Measurements from ENCODE around the gene CDK18.

Gene CDK18

DNA sequence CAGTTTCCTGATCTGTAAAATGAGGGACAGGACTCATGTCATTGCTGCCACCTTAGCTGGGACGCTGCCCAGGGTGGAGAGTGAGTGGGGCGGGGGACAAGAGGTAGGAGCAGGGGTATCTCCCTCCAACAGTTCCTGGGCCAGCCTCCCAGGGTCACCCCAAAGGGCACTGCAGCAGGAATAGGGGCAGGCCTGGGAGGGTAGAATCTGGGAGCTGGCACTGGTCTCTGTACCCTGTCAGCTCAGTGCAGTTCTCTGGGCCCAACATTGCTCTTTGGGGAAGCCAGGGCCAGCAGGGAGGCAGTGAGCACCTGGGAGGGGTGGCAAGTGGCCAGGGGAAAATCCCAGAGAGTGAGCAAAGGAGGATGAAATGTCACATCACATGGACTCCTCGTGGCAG lies 71.5 kb downstream of the CDK18 start:
- no peak for DNase-seq (ENCODE audit: low read depth)
- no peak for TF ChIP-seq CTCF (IDR thresholded peaks at IDR 0.05; ENCODE audit: control insufficient read depth, insufficient read depth, low read depth, low read length, missing control alignments)
- H3K4me3 ChIP-seq (ENCODE audit: control insufficient read depth, low read depth, low read length), result no peak overlapping the region

DNA sequence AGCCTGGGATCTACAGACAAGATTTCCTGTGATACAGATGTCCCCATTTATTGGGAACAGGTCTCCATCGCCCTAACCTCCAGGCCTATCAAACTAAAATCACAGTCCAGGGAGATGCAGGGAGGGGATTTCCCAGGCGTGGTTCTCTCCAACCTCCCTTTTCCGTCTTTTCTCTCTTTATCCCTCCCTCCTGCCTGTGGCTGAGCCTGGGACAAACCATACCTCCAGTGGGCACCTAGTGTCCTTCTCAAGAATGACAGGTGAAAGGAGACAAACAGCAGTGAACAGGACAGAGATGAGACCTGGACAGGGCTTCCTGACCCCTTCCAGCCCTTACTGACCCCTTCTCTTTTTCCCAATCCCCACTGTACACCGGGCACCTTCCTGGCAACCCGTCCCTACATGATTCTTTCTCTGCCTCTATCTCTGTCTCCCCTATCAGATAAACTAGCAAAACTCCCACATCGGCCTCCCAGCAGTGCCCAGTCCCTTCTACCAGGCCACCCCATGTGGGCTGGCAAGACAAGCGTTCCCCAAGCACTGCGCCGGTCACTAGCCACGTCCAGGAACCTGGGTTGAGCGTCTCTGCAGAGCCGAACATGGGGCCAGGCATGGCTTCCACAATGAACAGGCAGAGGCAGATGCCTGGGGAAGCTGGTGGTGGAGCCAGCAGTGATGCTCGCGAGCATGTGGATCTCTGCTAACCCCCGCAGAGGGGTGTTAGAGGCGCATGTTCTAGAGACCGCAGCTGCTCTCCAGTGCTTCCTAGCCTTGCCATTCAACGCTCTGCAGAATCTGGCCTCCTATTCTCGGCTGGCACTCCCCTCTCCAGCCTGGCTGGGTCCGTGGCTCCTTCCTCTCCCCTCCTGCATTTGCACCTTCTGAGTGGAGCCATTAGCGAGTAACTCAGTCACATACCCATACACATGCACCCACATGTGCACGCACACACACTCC lies 72.6 kb downstream of the CDK18 start:
- no peak for DNase-seq (ENCODE audit: low read depth)
- H3K4me3 ChIP-seq (ENCODE audit: control insufficient read depth, low read depth, low read length), result no peak overlapping the region

GRCh38 chr1:205577874-205578658 lies 73.6 kb downstream of the CDK18 start:
- no peak overlapping the region for H3K4me3 ChIP-seq (ENCODE audit: control insufficient read depth, low read depth, low read length)
- no peak for DNase-seq (ENCODE audit: low read depth)
- no peak for TF ChIP-seq CTCF (IDR thresholded peaks at IDR 0.05; ENCODE audit: control insufficient read depth, insufficient read depth, low read depth, low read length, missing control alignments)

More for the DNA sequence above, 72.6 kb downstream of the CDK18 start:
- TF ChIP-seq CTCF (IDR thresholded peaks at IDR 0.05; ENCODE audit: control insufficient read depth, insufficient read depth, low read depth, low read length, missing control alignments), result no peak

GRCh38 chr1:205578780-205579571 lies 74.5 kb downstream of the CDK18 start:
- H3K4me3 ChIP-seq (ENCODE audit: control insufficient read depth, low read depth, low read length), result no peak overlapping the region
- TF ChIP-seq CTCF (IDR thresholded peaks at IDR 0.05; ENCODE audit: control insufficient read depth, insufficient read depth, low read depth, low read length, missing control alignments), result no peak
- no peak for DNase-seq (ENCODE audit: low read depth)

DNA sequence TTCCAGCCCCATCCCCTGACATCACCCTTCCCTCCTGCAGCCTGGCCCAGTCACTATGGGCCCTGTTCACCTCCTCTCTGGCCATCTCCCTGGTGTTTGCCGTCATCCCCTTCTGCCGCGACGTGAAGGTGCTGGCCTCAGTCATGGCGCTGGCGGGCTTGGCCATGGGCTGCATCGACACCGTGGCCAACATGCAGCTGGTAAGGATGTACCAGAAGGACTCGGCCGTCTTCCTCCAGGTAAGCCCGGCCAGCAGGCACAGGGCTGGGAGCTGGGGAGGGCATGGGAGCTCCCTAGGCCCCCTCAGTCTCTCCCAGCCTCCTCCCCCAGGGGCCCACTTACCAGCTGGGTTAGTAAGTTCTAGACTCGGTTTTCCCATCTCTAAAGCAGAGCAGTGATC lies 75.2 kb downstream of the CDK18 start:
- no peak for TF ChIP-seq CTCF (IDR thresholded peaks at IDR 0.05; ENCODE audit: control insufficient read depth, insufficient read depth, low read depth, low read length, missing control alignments)
- no peak overlapping the region for H3K4me3 ChIP-seq (ENCODE audit: control insufficient read depth, low read depth, low read length)
- DNase-seq (ENCODE audit: low read depth), result no peak
